Naive thymus-derived CD4-positive, alpha-beta T cell (primary cell): Measurements from ENCODE around the gene TRIM40. TPM values are rescaled to one million over a fixed set of nuclear protein-coding genes. Genes with fewer than 3 reads are reported as not detected.

Experiments used
- ATAC-seq: fragments of 150-1000 bp; cut with Tn5 transposase; 2 replicates; pipeline ENCODE4 v1.10.0; 2021; ENCODE audit warnings: mild to moderate bottlenecking, moderate library complexity
- CTCF ChIA-PET: fragments of 350-600 bp; sonication (Branson Sonifier 250); formaldehyde crosslinking; loops from one replicate; lab custom pipeline; 2021; ENCODE audit warnings: antibody characterized with exemption; lab: Charles Lee
- POLR2A ChIA-PET: fragments of 350-600 bp; sonication (Branson Sonifier 250); formaldehyde crosslinking; loops from one replicate; lab custom pipeline; 2021; ENCODE audit warnings: antibody characterized with exemption, inconsistent platforms; lab: Charles Lee
- DNase-seq, 9 donors: peaks; one replicate each; pipeline versions ENCODE4 v3.0.0 to v3.0.0-alpha.2; 2020 to 2022; ENCODE audit warnings: mixed read lengths in 1 of 9
- H3K27ac ChIP-seq: one replicate; pipeline ENCODE4 v1.7.0; 2013; ENCODE audit warnings: mild to moderate bottlenecking, low read depth, low read length, moderate library complexity
- H3K27me3 ChIP-seq, 2 donors: one replicate each; pipeline ENCODE4 v1.7.0; 2013; ENCODE audit warnings: low read length in 2 of 2, mild to moderate bottlenecking in 2 of 2, moderate library complexity in 2 of 2; ENCODE audit not compliant: control insufficient read depth in 2 of 2, insufficient read depth in 2 of 2
- H3K36me3 ChIP-seq, 3 experiments: 1 replicate in 2 of 3; 2 replicates in 1 of 3; pipeline ENCODE4 v1.7.0; 2013; ENCODE audit warnings: low read length in 3 of 3, mild to moderate bottlenecking in 3 of 3, moderate library complexity in 1 of 3; ENCODE audit not compliant: insufficient read depth in 3 of 3, control insufficient read depth in 2 of 3
- H3K4me1 ChIP-seq, 2 donors: one replicate each; pipeline ENCODE4 v1.7.0; 2013; ENCODE audit warnings: low read length in 2 of 2, mild to moderate bottlenecking in 2 of 2, moderate library complexity in 1 of 2; ENCODE audit not compliant: control insufficient read depth in 2 of 2, insufficient read depth in 2 of 2
- H3K4me3 ChIP-seq: 2 replicates; pipeline ENCODE4 v1.7.0; 2013; ENCODE audit warnings: mild to moderate bottlenecking, low read length
- H3K9me3 ChIP-seq, 3 experiments: 1 replicate in 2 of 3; 2 replicates in 1 of 3; pipeline ENCODE4 v1.7.0; 2013; ENCODE audit warnings: low read length in 3 of 3; ENCODE audit not compliant: control insufficient read depth in 2 of 3
- H3K27ac Mint-ChIP-seq, 9 donors: one replicate each; pipeline ENCODE4 v1.8.0; 2020 to 2022; ENCODE audit warnings: mixed read lengths in 9 of 9, mild to moderate bottlenecking in 8 of 9, moderate library complexity in 5 of 9, inconsistent platforms in 2 of 9
- H3K27me3 Mint-ChIP-seq, 5 donors: one replicate each; pipeline ENCODE4 v1.8.0; 2021 to 2022; ENCODE audit warnings: mixed read lengths in 5 of 5, mild to moderate bottlenecking in 1 of 5
- H3K36me3 Mint-ChIP-seq, 5 donors: one replicate each; pipeline ENCODE4 v1.8.0; 2020 to 2022; ENCODE audit warnings: mixed read lengths in 5 of 5, mild to moderate bottlenecking in 3 of 5, inconsistent platforms in 1 of 5
- H3K4me1 Mint-ChIP-seq, 7 donors: one replicate each; pipeline ENCODE4 v1.8.0; 2020 to 2022; ENCODE audit warnings: mixed read lengths in 7 of 7, mild to moderate bottlenecking in 3 of 7, inconsistent platforms in 1 of 7
- H3K4me3 Mint-ChIP-seq, 10 donors: one replicate each; pipeline ENCODE4 v1.8.0; 2020 to 2022; ENCODE audit warnings: mild to moderate bottlenecking in 10 of 10, mixed read lengths in 10 of 10, moderate library complexity in 6 of 10, inconsistent platforms in 2 of 10
- H3K9me3 Mint-ChIP-seq, 11 donors: one replicate each; pipeline ENCODE4 v1.8.0; 2020 to 2022; ENCODE audit warnings: mixed read lengths in 11 of 11, mild to moderate bottlenecking in 4 of 11, inconsistent platforms in 1 of 11, moderate library complexity in 1 of 11
- intact Hi-C, 2 donors: fragments of 100-400 bp; cut with micrococcal nuclease; formaldehyde crosslinking; loops; one replicate each; pipeline ENCODE4 v1.15.1; 2023
- polyA plus RNA-seq, 2 donors: library from polyadenylated mRNA; unstranded; fragments of 300-500 nt; fragmentation: Illumina TruSeq; gene quantifications; one replicate each; pipeline ENCODE4 v1.2.3, GENCODE V29; 2021
- total RNA-seq, 6 experiments: library from RNA in 5 of 6; stranded (reverse) in 5 of 6; gene quantifications; 1 replicate in 5 of 6; 2 replicates in 1 of 6; pipeline ENCODE4 v1.2.3 and lab custom pipeline; 2021 to 2026

Gene TRIM40
- total and polyA plus RNA-seq, 7 experiments from 2014 or later = not detected

GRCh38 chr6:30194797-30195690 is 59.1 kb downstream of the TRIM40 start:
- peaks cover 0 to 12% (median 3%) of the 10 kb centered on the region in 7 donors for H3K4me1 Mint-ChIP-seq
- Histone ChIP-seq H3K27ac (no peak overlapping the region), H3K9me3 (no peaks in the 10 kb centered on the region), H3K27me3 (no peaks in the 10 kb centered on the region), H3K4me1 (no peaks in the 10 kb centered on the region), H3K4me3 (no peak overlapping the region), H3K36me3 (peaks cover 21 to 77% (median 22%) of the 10 kb centered on the region in 3 experiments)
- peak overlapping the region in 8 of 9 donors; percentile 18 to 48 (median 34) for H3K27ac Mint-ChIP-seq
- POLR2A ChIA-PET = interaction anchor here (1.0 to 1.1 kb wide), 2 partner anchors 11 to 18 kb away, joined by 3 to 4 read pairs; partner anchors contain the start of gene TRIM26
- CTCF ChIA-PET = no interaction called here
- DNase-seq (no peak), ATAC-seq (no peak)
- intact Hi-C loops = no loop called here
- H3K27me3 Mint-ChIP-seq = no peaks in the 10 kb centered on the region
- H3K36me3 Mint-ChIP-seq = peaks cover 5 to 54% (median 16%) of the 10 kb centered on the region in 5 donors
- peaks cover 0 to 1% (median 0%) of the 10 kb centered on the region in 11 donors for H3K9me3 Mint-ChIP-seq
- no peak overlapping the region for H3K4me3 Mint-ChIP-seq

DNA sequence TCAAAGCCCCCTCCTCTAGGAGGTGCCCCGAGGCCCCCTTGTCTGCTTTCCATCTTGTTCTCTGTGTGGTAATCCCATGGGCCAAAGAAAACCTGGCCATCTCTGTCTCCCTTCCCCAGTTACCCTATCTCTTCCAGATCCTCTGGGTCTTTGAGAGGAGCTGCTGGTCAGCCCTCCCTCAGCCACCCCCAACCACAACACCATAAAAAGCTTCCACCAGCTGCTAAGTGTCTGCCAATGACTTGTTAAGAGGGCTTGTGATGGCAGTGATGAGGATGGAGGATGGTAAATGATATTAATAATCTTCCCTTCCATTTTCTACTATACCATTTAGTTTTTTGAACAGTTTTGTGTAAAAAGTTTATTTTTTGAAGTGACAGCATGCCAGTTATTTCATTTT is 60.0 kb downstream of the TRIM40 start:
- H3K4me1 ChIP-seq = peaks cover 0 to 5% of the 10 kb centered on the region in 2 donors
- Mint-ChIP-seq H3K27me3 (no peaks in the 10 kb centered on the region), H3K36me3 (peaks cover 5 to 54% (median 11%) of the 10 kb centered on the region in 5 donors), H3K27ac (peak overlapping the region in 3 of 9 donors; percentile 23 to 48 (median 38)), H3K9me3 (peaks cover 0 to 1% (median 0%) of the 10 kb centered on the region in 11 donors), H3K4me3 (no peak overlapping the region), H3K4me1 (peaks cover 5 to 18% (median 9%) of the 10 kb centered on the region in 7 donors)
- no peak for DNase-seq
- no peaks in the 10 kb centered on the region for H3K9me3 ChIP-seq
- no peak overlapping the region for H3K4me3 ChIP-seq
- peaks cover 21 to 77% (median 27%) of the 10 kb centered on the region in 3 experiments for H3K36me3 ChIP-seq
- no peak for ATAC-seq
- CTCF ChIA-PET = no interaction called here
- intact Hi-C loops = no loop called here
- H3K27ac ChIP-seq = no peak overlapping the region
- no peaks in the 10 kb centered on the region for H3K27me3 ChIP-seq
- POLR2A ChIA-PET = no interaction called here

DNA sequence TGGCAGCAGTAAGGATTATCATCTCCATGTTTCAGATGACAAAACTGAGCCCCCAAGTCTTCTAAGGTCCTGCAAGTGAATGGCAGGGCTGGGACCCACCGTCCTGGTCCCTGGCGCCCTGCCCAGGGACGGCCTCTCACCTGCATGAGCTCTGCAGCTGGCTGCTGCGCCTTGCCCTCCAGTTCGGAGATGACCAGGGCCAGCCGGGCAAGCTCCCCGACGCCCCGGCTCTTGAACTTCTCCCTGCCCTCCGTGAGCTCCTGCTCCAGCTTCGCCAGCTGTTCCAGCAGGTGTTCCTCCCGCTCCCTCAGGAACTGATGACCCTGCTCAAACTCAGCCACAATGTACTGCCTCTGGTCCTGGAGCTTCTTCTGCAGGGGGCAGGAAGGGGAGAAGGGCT is 60.4 kb downstream of the TRIM40 start:
- no peak overlapping the region for H3K4me3 ChIP-seq
- Mint-ChIP-seq H3K27me3 (no peaks in the 10 kb centered on the region), H3K4me3 (no peak overlapping the region), H3K36me3 (peaks cover 5 to 50% (median 11%) of the 10 kb centered on the region in 5 donors), H3K9me3 (peaks cover 0 to 1% (median 0%) of the 10 kb centered on the region in 11 donors), H3K27ac (no peak overlapping the region), H3K4me1 (peaks cover 9 to 23% (median 13%) of the 10 kb centered on the region in 7 donors)
- intact Hi-C loops = no loop called here
- H3K27me3 ChIP-seq = no peaks in the 10 kb centered on the region
- H3K36me3 ChIP-seq = peaks cover 21 to 76% (median 28%) of the 10 kb centered on the region in 3 experiments
- H3K9me3 ChIP-seq = no peaks in the 10 kb centered on the region
- H3K4me1 ChIP-seq = peaks cover 0 to 5% of the 10 kb centered on the region in 2 donors
- DNase-seq = no peak
- no peak for ATAC-seq
- H3K27ac ChIP-seq = no peak overlapping the region
- ChIA-PET POLR2A (no interaction called here), CTCF (no interaction called here)

Other genes with a start within 250 kb of the TRIM40 start
- gene HLA-A, start 193.6 kb upstream of the TRIM40 start, total RNA-seq = 1,000 to 10,000 TPM; 1,540 to 2,258 (median 1,836) TPM
- gene HLA-A, start 193.6 kb upstream of the TRIM40 start, polyA plus RNA-seq = 1,000 to 10,000 TPM; 2,350 to 3,318 TPM
- gene POLR1H, start 74.9 kb upstream of the TRIM40 start, total RNA-seq = 10 to 100 TPM; 27.3 to 66.8 (median 45.0) TPM
- 100 to 1,000 TPM in 1 of 2 donors, 10 to 100 TPM in 1; 89.2 to 128 TPM for gene POLR1H, start 74.9 kb upstream of the TRIM40 start, polyA plus RNA-seq
- gene PPP1R11, start 68.9 kb upstream of the TRIM40 start, total RNA-seq = 10 to 100 TPM; 49.4 to 67.1 (median 62.7) TPM
- gene PPP1R11, start 68.9 kb upstream of the TRIM40 start, polyA plus RNA-seq = 100 to 1,000 TPM; 112 to 113 TPM
- not detected for gene RNF39, start 60.4 kb upstream of the TRIM40 start, total RNA-seq
- under 1 TPM in 1 of 2 donors, not detected in 1; 0.33 TPM for gene RNF39, start 60.4 kb upstream of the TRIM40 start, polyA plus RNA-seq
- gene TRIM31, start 23.1 kb upstream of the TRIM40 start, total RNA-seq = under 1 TPM in 2 of 5 experiments, not detected in 3; 0.32 TPM
- gene TRIM31, start 23.1 kb upstream of the TRIM40 start, polyA plus RNA-seq = under 1 TPM in 1 of 2 donors, not detected in 1; 0.59 TPM
- gene TRIM10, start 25.1 kb downstream of the TRIM40 start, total RNA-seq = under 1 TPM in 1 of 5 experiments, not detected in 4; 0.12 TPM
- gene TRIM10, start 25.1 kb downstream of the TRIM40 start, polyA plus RNA-seq = not detected
- under 1 TPM in 1 of 5 experiments, not detected in 4; 0.46 TPM for gene TRIM15, start 27.4 kb downstream of the TRIM40 start, total RNA-seq
- gene TRIM15, start 27.4 kb downstream of the TRIM40 start, polyA plus RNA-seq = not detected
- gene TRIM26, start 77.3 kb downstream of the TRIM40 start, total RNA-seq = 10 to 100 TPM; 40.1 to 73.1 (median 49.1) TPM
- gene TRIM26, start 77.3 kb downstream of the TRIM40 start, polyA plus RNA-seq = 10 to 100 TPM; 23.0 to 45.8 TPM
- gene TRIM39, start 190.8 kb downstream of the TRIM40 start, total RNA-seq = 10 to 100 TPM; 12.8 to 42.1 (median 26.4) TPM
- gene TRIM39, start 190.8 kb downstream of the TRIM40 start, polyA plus RNA-seq = 10 to 100 TPM in 1 of 2 donors, 1 to 10 TPM in 1; 7.6 to 18.6 TPM
- 10 to 100 TPM; 39.7 to 61.2 (median 44.9) TPM for gene RPP21, start 209.0 kb downstream of the TRIM40 start, total RNA-seq
- gene RPP21, start 209.0 kb downstream of the TRIM40 start, polyA plus RNA-seq = 100 to 1,000 TPM in 1 of 2 donors, 10 to 100 TPM in 1; 74.9 to 114 TPM